ENCODE measurements around the gene RFX7.

- TF ChIP-seq SP1 (IDR thresholded peaks at IDR 0.05) = no peak
- TF ChIP-seq FOXK2 (IDR thresholded peaks at IDR 0.05) = no peak
- TF ChIP-seq ZNF384 (IDR thresholded peaks at IDR 0.05) = no peak
- TF ChIP-seq LEF1 (IDR thresholded peaks at IDR 0.05; ENCODE audit: borderline replicate concordance) = no peak
- TF ChIP-seq SUZ12 (IDR thresholded peaks at IDR 0.05) = no peak
- TF ChIP-seq, protein P1, sequence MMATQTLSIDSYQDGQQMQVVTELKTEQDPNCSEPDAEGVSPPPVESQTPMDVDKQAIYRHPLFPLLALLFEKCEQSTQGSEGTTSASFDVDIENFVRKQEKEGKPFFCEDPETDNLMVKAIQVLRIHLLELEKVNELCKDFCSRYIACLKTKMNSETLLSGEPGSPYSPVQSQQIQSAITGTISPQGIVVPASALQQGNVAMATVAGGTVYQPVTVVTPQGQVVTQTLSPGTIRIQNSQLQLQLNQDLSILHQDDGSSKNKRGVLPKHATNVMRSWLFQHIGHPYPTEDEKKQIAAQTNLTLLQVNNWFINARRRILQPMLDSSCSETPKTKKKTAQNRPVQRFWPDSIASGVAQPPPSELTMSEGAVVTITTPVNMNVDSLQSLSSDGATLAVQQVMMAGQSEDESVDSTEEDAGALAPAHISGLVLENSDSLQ (IDR thresholded peaks at IDR 0.05) = no peak
- TF ChIP-seq NFRKB (IDR thresholded peaks at IDR 0.05) = no peak
- no peak for TF ChIP-seq FOXM1 (IDR thresholded peaks at IDR 0.05; ENCODE audit: borderline replicate concordance)
- no peak for TF ChIP-seq L3MBTL2 (conservative IDR thresholded peaks at IDR 0.05)
- no peak for TF ChIP-seq BHLHE40 (IDR thresholded peaks at IDR 0.05; ENCODE audit: borderline replicate concordance)
- TF ChIP-seq HDGF (IDR thresholded peaks at IDR 0.05; ENCODE audit: borderline replicate concordance) = no peak
Measured at GRCh38 chr15:56076640-56077039, 167.0 kb downstream of the RFX7 start.

Measured in HEK293T (cell line).